ENCODE results near the gene PRKCE. TPM values are rescaled to one million over a fixed set of nuclear protein-coding genes. Genes with fewer than 3 reads are reported as not detected.

The PRKCE gene
- total RNA-seq (2022) (10.9 and 12.1 TPM in 2 replicates), Bru-seq, nascent RNA (percentile 66 among the genes with signal in this experiment), BruChase-seq, experiment 1, labeled RNA remaining after a 6-hour chase (percentile 54 among the genes with signal in this experiment), BruChase-seq, experiment 2, labeled RNA remaining after a 2-hour chase (percentile 60 among the genes with signal in this experiment)
- long read RNA-seq, partial matches to known transcripts: 1 of 5 reads
- long read RNA-seq, other reads (novel, unspliced or antisense): 4 of 5 reads

DNA sequence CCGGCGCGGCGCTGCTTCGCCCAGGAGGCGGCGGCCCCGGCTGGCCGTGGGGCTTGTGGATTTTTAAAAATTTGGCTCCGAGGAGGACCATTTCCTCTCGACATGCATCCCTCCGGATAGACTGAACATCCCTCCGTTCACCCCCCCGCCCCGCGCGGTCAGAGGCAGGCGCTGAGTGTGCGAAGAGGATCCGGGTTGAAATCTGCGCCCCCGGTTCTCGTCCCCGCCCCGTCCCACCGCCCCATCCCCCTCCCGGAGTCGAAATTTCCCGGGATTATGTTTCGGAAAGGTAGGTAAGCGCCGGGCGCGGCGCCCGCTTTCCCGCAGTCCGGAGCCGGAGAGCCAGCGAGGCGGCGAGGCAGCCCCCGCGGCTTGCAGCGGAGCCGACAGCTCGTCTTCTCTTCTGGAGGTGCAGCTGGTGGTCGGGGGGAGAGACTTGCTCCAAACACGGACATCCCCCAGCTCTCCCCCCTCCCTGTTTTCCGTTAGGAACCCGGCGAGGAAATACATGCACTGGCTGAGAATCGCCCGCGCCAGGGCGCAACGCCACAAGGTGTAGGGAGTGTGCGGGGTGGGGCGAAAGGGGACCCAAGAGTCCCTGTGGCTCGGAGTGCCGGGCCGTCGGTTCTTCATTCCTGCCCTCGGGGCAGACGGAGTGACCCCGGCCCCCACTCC is at the start of gene PRKCE:
Gene PRKCE (plus strand): TSS at position 261 of the 675 bp plus-strand sequence.
- Mint-ChIP-seq H3K36me3 (ENCODE audit: insufficient read depth, unreplicated experiment) (no peaks in the 10 kb centered on the region), H3K4me1 (ENCODE audit: insufficient read depth, unreplicated experiment) (peaks cover 16% of the 10 kb centered on the region), H3K27ac (ENCODE audit: low read depth, unreplicated experiment) (peak within 1 kb of the TSS; percentile 73), H3K9me3 (ENCODE audit: unreplicated experiment) (no peaks in the 10 kb centered on the region), H3K27me3 (ENCODE audit: insufficient read depth, unreplicated experiment) (no peaks in the 10 kb centered on the region), H3K4me3 (ENCODE audit: unreplicated experiment) (peak within 1 kb of the TSS; percentile 79)
- POLR2A ChIA-PET: interaction anchor here (0.6 to 4.3 kb wide), 12 partner anchors 13 to 477 kb away, joined by 3 to 24 read pairs (median 4); partner anchors contain the start of gene SRBD1
- intact Hi-C loops (cut with micrococcal nuclease): loop anchor here (1.0 to 5.0 kb wide), 4 partner anchors 36 to 285 kb away; no protein-coding TSS in a partner anchor
- CTCF ChIA-PET: interaction anchor here (0.7 to 3.2 kb wide), 7 partner anchors 171 to 342 kb away, joined by 3 to 26 read pairs (median 3); no protein-coding TSS in a partner anchor
- BruUV-seq (replicated peaks): no TSS peak
- TF ChIP-seq, protein P1, sequence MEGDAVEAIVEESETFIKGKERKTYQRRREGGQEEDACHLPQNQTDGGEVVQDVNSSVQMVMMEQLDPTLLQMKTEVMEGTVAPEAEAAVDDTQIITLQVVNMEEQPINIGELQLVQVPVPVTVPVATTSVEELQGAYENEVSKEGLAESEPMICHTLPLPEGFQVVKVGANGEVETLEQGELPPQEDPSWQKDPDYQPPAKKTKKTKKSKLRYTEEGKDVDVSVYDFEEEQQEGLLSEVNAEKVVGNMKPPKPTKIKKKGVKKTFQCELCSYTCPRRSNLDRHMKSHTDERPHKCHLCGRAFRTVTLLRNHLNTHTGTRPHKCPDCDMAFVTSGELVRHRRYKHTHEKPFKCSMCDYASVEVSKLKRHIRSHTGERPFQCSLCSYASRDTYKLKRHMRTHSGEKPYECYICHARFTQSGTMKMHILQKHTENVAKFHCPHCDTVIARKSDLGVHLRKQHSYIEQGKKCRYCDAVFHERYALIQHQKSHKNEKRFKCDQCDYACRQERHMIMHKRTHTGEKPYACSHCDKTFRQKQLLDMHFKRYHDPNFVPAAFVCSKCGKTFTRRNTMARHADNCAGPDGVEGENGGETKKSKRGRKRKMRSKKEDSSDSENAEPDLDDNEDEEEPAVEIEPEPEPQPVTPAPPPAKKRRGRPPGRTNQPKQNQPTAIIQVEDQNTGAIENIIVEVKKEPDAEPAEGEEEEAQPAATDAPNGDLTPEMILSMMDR (IDR thresholded peaks at IDR 0.05; ENCODE audit: unreplicated experiment): no peak
- DNase-seq (ENCODE audit: unreplicated experiment): peak; percentile 41

DNA sequence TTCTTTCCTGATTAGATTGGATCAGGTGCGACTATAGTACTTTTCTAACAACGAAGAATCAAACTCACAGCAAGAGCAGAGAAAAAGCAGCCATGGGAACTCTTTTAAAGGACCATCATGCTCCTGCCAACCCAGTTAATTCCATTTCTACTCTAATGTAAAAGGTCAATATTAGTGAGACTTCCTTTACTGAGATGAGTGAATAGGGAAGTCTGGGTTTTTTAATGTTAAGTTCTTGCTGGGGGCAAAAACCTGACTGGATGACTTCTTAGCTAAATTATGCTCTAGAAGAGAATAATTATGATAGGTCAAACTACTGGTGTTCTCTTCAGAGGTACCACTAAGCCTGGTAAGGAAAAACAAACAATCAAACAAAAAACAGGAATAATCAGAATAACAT is 48.9 kb upstream of the PRKCE start:
- TF ChIP-seq, protein P1 (IDR thresholded peaks at IDR 0.05; ENCODE audit: unreplicated experiment): no peak
- H3K36me3 Mint-ChIP-seq (ENCODE audit: insufficient read depth, unreplicated experiment): peaks cover 42% of the 10 kb centered on the region
- H3K27me3 Mint-ChIP-seq (ENCODE audit: insufficient read depth, unreplicated experiment): no peaks in the 10 kb centered on the region
- no peak overlapping the region for H3K4me3 Mint-ChIP-seq (ENCODE audit: unreplicated experiment)
- no peak overlapping the region for H3K27ac Mint-ChIP-seq (ENCODE audit: low read depth, unreplicated experiment)
- peaks cover 9% of the 10 kb centered on the region for H3K4me1 Mint-ChIP-seq (ENCODE audit: insufficient read depth, unreplicated experiment)
- H3K9me3 Mint-ChIP-seq (ENCODE audit: unreplicated experiment): no peaks in the 10 kb centered on the region
- DNase-seq (ENCODE audit: unreplicated experiment): no peak
- ChIA-PET CTCF (interaction anchor here (1.2 kb wide), 1 partner anchor 176 kb away, joined by 3 read pairs; no protein-coding TSS in a partner anchor), POLR2A (no interaction called here)
- BruUV-seq (replicated peaks): no TSS peak
- intact Hi-C loops (cut with micrococcal nuclease): no loop called here

DNA sequence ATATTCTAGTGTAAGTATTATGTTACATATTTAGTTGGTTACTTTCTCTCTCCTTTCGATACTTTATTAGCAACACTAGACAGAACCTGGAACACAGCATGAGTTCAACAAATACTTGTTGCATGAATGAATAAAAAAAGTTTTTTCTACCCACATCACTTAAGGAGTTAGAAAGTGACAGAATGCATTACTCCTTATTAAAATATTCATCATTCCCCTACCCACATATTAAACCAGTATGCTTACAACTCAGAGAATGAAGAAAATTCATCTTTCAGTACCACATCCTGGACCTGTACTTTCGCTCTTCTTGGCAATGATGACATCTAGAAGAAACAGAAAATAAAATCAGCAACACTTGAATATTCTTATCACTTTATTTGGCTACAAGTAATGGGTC is 46.4 kb upstream of the PRKCE start:
- no peak for DNase-seq (ENCODE audit: unreplicated experiment)
- H3K36me3 Mint-ChIP-seq (ENCODE audit: insufficient read depth, unreplicated experiment): peaks cover 25% of the 10 kb centered on the region
- H3K27ac Mint-ChIP-seq (ENCODE audit: low read depth, unreplicated experiment): no peak overlapping the region
- no peaks in the 10 kb centered on the region for H3K9me3 Mint-ChIP-seq (ENCODE audit: unreplicated experiment)
- intact Hi-C loops (cut with micrococcal nuclease): no loop called here
- H3K27me3 Mint-ChIP-seq (ENCODE audit: insufficient read depth, unreplicated experiment): no peaks in the 10 kb centered on the region
- POLR2A ChIA-PET: interaction anchor here (1.7 kb wide), 1 partner anchor 9 kb away, joined by 5 read pairs; no protein-coding TSS in a partner anchor
- TF ChIP-seq, protein P1 (IDR thresholded peaks at IDR 0.05; ENCODE audit: unreplicated experiment): no peak
- CTCF ChIA-PET: interaction anchor here (0.5 to 1.4 kb wide), 4 partner anchors 8 to 41 kb away, joined by 3 to 6 read pairs (median 4); no protein-coding TSS in a partner anchor
- peaks cover 32% of the 10 kb centered on the region for H3K4me1 Mint-ChIP-seq (ENCODE audit: insufficient read depth, unreplicated experiment)
- BruUV-seq (replicated peaks): no TSS peak
- H3K4me3 Mint-ChIP-seq (ENCODE audit: unreplicated experiment): no peak overlapping the region

DNA sequence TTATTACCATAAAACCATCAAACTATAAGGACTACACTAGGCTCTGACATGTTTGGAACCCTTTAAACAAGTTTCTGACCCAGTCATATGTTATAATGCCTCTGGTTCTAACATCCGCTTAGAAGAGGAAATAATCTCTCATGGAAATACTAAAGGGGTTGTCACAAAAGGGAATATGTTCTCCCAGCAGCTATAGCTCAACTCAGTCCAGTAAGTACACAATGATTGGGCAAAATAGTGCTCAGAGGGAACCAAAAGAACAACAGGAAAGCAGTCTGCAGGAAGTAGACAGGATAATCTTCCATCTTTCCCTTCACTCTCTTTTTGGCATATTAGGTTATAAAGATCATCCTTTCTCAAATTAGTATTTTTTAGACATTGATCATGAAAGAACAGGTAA is 44.7 kb upstream of the PRKCE start:
- ChIA-PET POLR2A (interaction anchor here (0.9 to 1.7 kb wide), 2 partner anchors 11 to 46 kb away, joined by 3 to 5 read pairs; no protein-coding TSS in a partner anchor), CTCF (interaction anchor here (0.6 to 2.2 kb wide), 4 partner anchors 11 to 622 kb away, joined by 3 to 15 read pairs (median 4); no protein-coding TSS in a partner anchor)
- H3K4me3 Mint-ChIP-seq (ENCODE audit: unreplicated experiment): no peak overlapping the region
- H3K27ac Mint-ChIP-seq (ENCODE audit: low read depth, unreplicated experiment): peak overlapping the region; percentile 19
- H3K4me1 Mint-ChIP-seq (ENCODE audit: insufficient read depth, unreplicated experiment): peaks cover 38% of the 10 kb centered on the region
- H3K9me3 Mint-ChIP-seq (ENCODE audit: unreplicated experiment): no peaks in the 10 kb centered on the region
- BruUV-seq (replicated peaks): no TSS peak
- intact Hi-C loops (cut with micrococcal nuclease): no loop called here
- peaks cover 12% of the 10 kb centered on the region for H3K36me3 Mint-ChIP-seq (ENCODE audit: insufficient read depth, unreplicated experiment)
- no peak for DNase-seq (ENCODE audit: unreplicated experiment)
- TF ChIP-seq, protein P1 (IDR thresholded peaks at IDR 0.05; ENCODE audit: unreplicated experiment): no peak
- H3K27me3 Mint-ChIP-seq (ENCODE audit: insufficient read depth, unreplicated experiment): no peaks in the 10 kb centered on the region

Data from MCF 10A (cell line).